GM20000 (cell line): ENCODE data around the gene GALNT2.

Source experiments
- DNase-seq: peaks from one replicate; pipeline ENCODE4 v3.0.0; 2012; ENCODE audit warnings: low spot score
- CTCF ChIP-seq: IDR thresholded peaks from 2 replicates; pipeline ENCODE4 v1.5.1; 2012; ENCODE audit warnings: mild to moderate bottlenecking, control low read depth; ENCODE audit errors: extremely low read depth, missing control alignments

Gene GALNT2

GRCh38 chr1:230211436-230212145 lies 144.6 kb downstream of the GALNT2 start:
- TF ChIP-seq CTCF, result no peak
- DNase-seq, result no peak

DNA sequence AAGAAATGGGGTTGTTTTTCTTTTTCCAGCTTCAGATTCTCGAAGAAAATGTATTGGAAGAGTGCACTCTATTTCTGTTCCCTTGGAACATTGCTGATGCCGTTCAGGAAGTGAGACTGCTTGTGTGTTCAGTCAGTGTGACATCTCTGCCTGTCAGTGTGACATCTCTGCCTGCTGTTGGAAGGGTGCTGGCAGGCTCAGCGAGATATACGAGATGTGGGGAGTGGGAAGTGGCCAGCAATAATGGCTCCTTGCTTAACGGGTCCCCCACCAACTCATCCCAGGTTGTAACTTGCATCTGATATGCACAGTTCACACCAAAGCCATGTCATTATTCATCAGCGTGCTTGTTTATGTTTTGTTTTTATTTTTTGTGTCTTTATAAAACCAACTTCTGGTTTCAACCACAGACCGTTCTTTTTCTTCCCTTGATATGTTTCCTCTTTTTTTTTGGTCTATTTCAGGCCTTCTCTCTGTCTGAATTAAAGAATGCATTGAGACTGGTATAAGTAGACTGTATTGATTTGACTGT lies 145.4 kb downstream of the GALNT2 start:
- TF ChIP-seq CTCF, result no peak

GRCh38 chr1:230215031-230215430 lies 148.0 kb downstream of the GALNT2 start:
- DNase-seq, result no peak
- no peak for TF ChIP-seq CTCF

More for the DNA sequence above, 145.4 kb downstream of the GALNT2 start:
- peak; percentile 31 for DNase-seq

- no peak for TF ChIP-seq CTCF
- DNase-seq, result no peak
Measured at GRCh38 chr1:230215529-230215928, 148.5 kb downstream of the GALNT2 start.

DNA sequence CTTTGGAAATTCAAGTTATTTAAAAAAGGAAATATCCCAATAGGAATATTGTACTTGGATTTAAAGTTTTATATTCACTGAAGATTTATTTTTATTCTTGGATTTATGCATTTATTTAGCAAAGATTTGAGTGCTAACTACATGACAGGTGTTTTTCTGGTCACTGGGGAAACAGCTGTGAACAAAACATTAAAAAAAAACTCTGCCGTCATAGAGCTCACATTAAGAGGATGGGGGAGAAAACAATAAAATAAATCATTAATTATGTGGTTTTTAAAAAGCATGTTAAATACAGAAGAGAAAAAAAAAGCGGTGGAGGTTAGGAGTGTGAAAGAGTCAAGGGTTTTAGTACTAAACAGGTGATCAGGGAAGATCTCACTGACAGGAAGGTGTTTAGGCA lies 149.9 kb downstream of the GALNT2 start:
- TF ChIP-seq CTCF, result no peak
- no peak for DNase-seq

- no peak for DNase-seq
- TF ChIP-seq CTCF, result no peak
Measured at GRCh38 chr1:230218667-230219066, 151.6 kb downstream of the GALNT2 start.

GRCh38 chr1:230219174-230220067 lies 152.4 kb downstream of the GALNT2 start:
- TF ChIP-seq CTCF, result no peak
- no peak for DNase-seq
